GM23338 (cell line): ENCODE data around the gene EPHB6. TPM values are rescaled to one million over a fixed set of nuclear protein-coding genes. Genes with fewer than 3 reads are reported as not detected.

ENCODE experiments used
- ATAC-seq: fragments of 200-7000 bp; cut with Tn5 transposase; 3 replicates; pipeline ENCODE4 v1.9.1; 2020
- DNase-seq: peaks from one replicate; pipeline ENCODE4 v3.0.0-alpha.2; 2015; ENCODE audit warnings: low spot score
- H2AFZ ChIP-seq: fragments of 200-600 bp; sonication (generic); 2 replicates; pipeline ENCODE4 v1.8.0; 2016; ENCODE audit warnings: antibody characterized with exemption, mild to moderate bottlenecking, moderate library complexity
- H3F3A ChIP-seq: fragments of 200-600 bp; sonication (generic); replicated peaks from 2 replicates; pipeline ENCODE4 v1.8.0; 2017; ENCODE audit warnings: antibody characterized with exemption, mixed run types, low read depth
- H3K27ac ChIP-seq: fragments of 200-600 bp; sonication (generic); 2 replicates; pipeline ENCODE4 v1.6.1; 2016; ENCODE audit warnings: low read depth
- H3K27me3 ChIP-seq: fragments of 200-600 bp; sonication (generic); 2 replicates; pipeline ENCODE4 v1.8.0; 2016; ENCODE audit warnings: mild to moderate bottlenecking, mixed run types, moderate library complexity; ENCODE audit not compliant: insufficient read depth
- H3K36me3 ChIP-seq: fragments of 200-600 bp; sonication (generic); 2 replicates; pipeline ENCODE4 v1.8.0; 2016; ENCODE audit warnings: mild to moderate bottlenecking; ENCODE audit not compliant: insufficient read depth
- H3K4me1 ChIP-seq: fragments of 200-600 bp; sonication (generic); 2 replicates; pipeline ENCODE4 v1.8.0; 2016; ENCODE audit warnings: mild to moderate bottlenecking, moderate library complexity; ENCODE audit not compliant: insufficient read depth
- H3K4me2 ChIP-seq: fragments of 200-600 bp; sonication (generic); 2 replicates; pipeline ENCODE4 v1.7.1; 2017; ENCODE audit warnings: mixed run types
- H3K4me3 ChIP-seq: fragments of 200-600 bp; sonication (generic); 2 replicates; pipeline ENCODE4 v1.6.1; 2016; ENCODE audit warnings: mixed run types
- H3K79me2 ChIP-seq: fragments of 200-600 bp; sonication (generic); replicated peaks from 2 replicates; pipeline ENCODE4 v1.8.0; 2017; ENCODE audit warnings: mild to moderate bottlenecking; ENCODE audit not compliant: insufficient read depth
- H3K9me2 ChIP-seq: fragments of 200-600 bp; sonication (generic); 2 replicates; pipeline ENCODE4 v1.8.0; 2017; ENCODE audit not compliant: insufficient read depth
- H4K20me1 ChIP-seq: fragments of 200-600 bp; sonication (generic); replicated peaks from 2 replicates; pipeline ENCODE4 v1.8.0; 2017; ENCODE audit warnings: mild to moderate bottlenecking; ENCODE audit not compliant: insufficient read depth
- H3K27ac Mint-ChIP-seq: 2 replicates; pipeline ENCODE4 v1.8.0; 2020; ENCODE audit warnings: inconsistent platforms, mild to moderate bottlenecking, moderate library complexity, mixed read lengths
- H3K27me3 Mint-ChIP-seq: 3 replicates; pipeline ENCODE4 v1.8.0; 2022; ENCODE audit warnings: low read depth, mild to moderate bottlenecking, moderate library complexity, mixed read lengths, inconsistent platforms; ENCODE audit not compliant: insufficient read depth, poor library complexity
- H3K36me3 Mint-ChIP-seq: 3 replicates; pipeline ENCODE4 v1.8.0; 2021; ENCODE audit warnings: low read depth, mild to moderate bottlenecking, inconsistent platforms, moderate library complexity, mixed read lengths
- H3K4me1 Mint-ChIP-seq: 3 replicates; pipeline ENCODE4 v1.8.0; 2020; ENCODE audit warnings: mild to moderate bottlenecking, inconsistent platforms, mixed read lengths
- H3K4me3 Mint-ChIP-seq: 3 replicates; pipeline ENCODE4 v1.8.0; 2021; ENCODE audit warnings: moderate library complexity, mild to moderate bottlenecking, inconsistent platforms, mixed read lengths
- H3K9me3 Mint-ChIP-seq: 3 replicates; pipeline ENCODE4 v1.8.0; 2020; ENCODE audit warnings: moderate library complexity, mild to moderate bottlenecking, inconsistent platforms, mixed read lengths
- CREB1 ChIP-seq: fragments of 250-450 bp; sonication (Bioruptor Pico); IDR thresholded peaks from 2 replicates; pipeline ENCODE4 v1.5.0; 2020; ENCODE audit warnings: low read depth, mild to moderate bottlenecking, moderate library complexity
- EZH2 ChIP-seq: fragments of 200-600 bp; sonication (generic); IDR thresholded peaks from one replicate; pipeline ENCODE4 v1.8.0; 2017; ENCODE audit warnings: antibody characterized with exemption, mild to moderate bottlenecking, low read depth; ENCODE audit not compliant: unreplicated experiment
- EZH2phosphoT487 ChIP-seq: fragments of 200-600 bp; sonication (generic); IDR thresholded peaks from one replicate; pipeline ENCODE4 v1.8.1; 2018; ENCODE audit warnings: antibody characterized with exemption; ENCODE audit not compliant: unreplicated experiment
- JUNB ChIP-seq: IDR thresholded peaks from one replicate; pipeline ENCODE4 v1.6.1; 2016; ENCODE audit warnings: antibody characterized with exemption; ENCODE audit not compliant: unreplicated experiment
- ZNF114 ChIP-seq: fragments of 250-450 bp; sonication (Bioruptor Pico); IDR thresholded peaks from 2 replicates; pipeline ENCODE4 v1.5.0; 2020; ENCODE audit warnings: mild to moderate bottlenecking, moderate library complexity
- ZNF331 ChIP-seq: fragments of 250-450 bp; sonication (Bioruptor Pico); IDR thresholded peaks from 2 replicates; pipeline ENCODE4 v1.5.0; 2020; ENCODE audit warnings: low read depth, mild to moderate bottlenecking, moderate library complexity
- polyA plus RNA-seq: library from polyadenylated mRNA; unstranded; fragments of >200 nt; fragmentation: Nextera tagmentation; extraction: Ambion mirVana; gene quantifications from 2 replicates; pipeline ENCODE4 v1.2.1, GENCODE V29; 2016
- total RNA-seq: library from RNA; depleted of rRNA; stranded (reverse); fragments of >200 nt; shearing (Covaris generic); gene quantifications from 2 replicates; pipeline ENCODE4 v1.2.3, GENCODE V29; 2014
- TF ChIP-seq, protein P1 (sequence below), 2 experiments: fragments of 200-600 bp in 1 of 2; sonication (generic) in 1 of 2; conservative IDR thresholded peaks; 2 replicates each; pipeline versions ENCODE4 v1.5.1 to v1.6.1; 2016 to 2017; ENCODE audit warnings: antibody characterized with exemption in 2 of 2, low read depth in 2 of 2, mild to moderate bottlenecking in 2 of 2, moderate library complexity in 1 of 2
- TF ChIP-seq, protein P2 (sequence below): IDR thresholded peaks from one replicate; pipeline ENCODE4 v1.6.1; 2018; ENCODE audit warnings: antibody characterized with exemption; ENCODE audit not compliant: unreplicated experiment

Gene EPHB6
- total and polyA plus RNA-seq, 2 experiments from 2014 or later = 20.8 to 27.5 TPM

DNA sequence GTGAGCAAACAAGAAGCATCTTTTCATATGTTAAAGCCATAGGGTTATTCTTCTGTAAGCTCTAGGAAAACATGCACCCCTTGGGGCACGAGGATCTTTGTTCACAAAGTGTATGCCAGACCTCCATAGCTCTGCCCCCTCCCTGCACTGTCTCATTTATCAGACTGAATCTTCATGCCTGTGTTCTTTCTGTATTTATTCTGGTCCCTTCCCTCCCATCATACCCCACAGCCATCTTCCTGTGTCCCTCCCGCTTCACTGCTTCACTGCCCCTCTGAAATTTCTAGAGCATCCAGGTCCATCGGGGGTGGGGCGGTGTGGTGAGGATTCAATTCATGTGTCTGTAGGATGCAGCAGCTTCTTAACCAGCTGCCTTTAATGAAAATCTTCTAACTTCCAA, 7.5 kb downstream of the EPHB6 start:
- Mint-ChIP-seq H3K4me1 (peaks cover 38% of the 10 kb centered on the region), H3K27ac (no peak overlapping the region), H3K9me3 (no peaks in the 10 kb centered on the region), H3K4me3 (peak overlapping the region; percentile 39; the same call in 2 of the 3 replicates), H3K27me3 (peaks cover 10% of the 10 kb centered on the region), H3K36me3 (no peaks in the 10 kb centered on the region; the same call in 2 of the 3 replicates)
- H3K4me3 ChIP-seq = no peak overlapping the region
- H3K27me3 ChIP-seq = no peaks in the 10 kb centered on the region
- no peak overlapping the region for H3K27ac ChIP-seq
- peaks cover 26% of the 10 kb centered on the region for H3K4me1 ChIP-seq
- no peak for DNase-seq
- no peaks in the 10 kb centered on the region for H4K20me1 ChIP-seq
- H3K79me2 ChIP-seq = no peaks in the 10 kb centered on the region
- peak overlapping the region; percentile 65 for H3K4me2 ChIP-seq
- no peak; the same call in 2 of the 3 replicates for ATAC-seq
- H3F3A ChIP-seq = no peaks in the 10 kb centered on the region
- TF ChIP-seq EZH2 (no peak), JUNB (no peak), ZNF114 (CRISPR knock-in tag) (no peak), CREB1 (CRISPR knock-in tag) (no peak), EZH2phosphoT487 (no peak)
- TF ChIP-seq, protein P1, sequence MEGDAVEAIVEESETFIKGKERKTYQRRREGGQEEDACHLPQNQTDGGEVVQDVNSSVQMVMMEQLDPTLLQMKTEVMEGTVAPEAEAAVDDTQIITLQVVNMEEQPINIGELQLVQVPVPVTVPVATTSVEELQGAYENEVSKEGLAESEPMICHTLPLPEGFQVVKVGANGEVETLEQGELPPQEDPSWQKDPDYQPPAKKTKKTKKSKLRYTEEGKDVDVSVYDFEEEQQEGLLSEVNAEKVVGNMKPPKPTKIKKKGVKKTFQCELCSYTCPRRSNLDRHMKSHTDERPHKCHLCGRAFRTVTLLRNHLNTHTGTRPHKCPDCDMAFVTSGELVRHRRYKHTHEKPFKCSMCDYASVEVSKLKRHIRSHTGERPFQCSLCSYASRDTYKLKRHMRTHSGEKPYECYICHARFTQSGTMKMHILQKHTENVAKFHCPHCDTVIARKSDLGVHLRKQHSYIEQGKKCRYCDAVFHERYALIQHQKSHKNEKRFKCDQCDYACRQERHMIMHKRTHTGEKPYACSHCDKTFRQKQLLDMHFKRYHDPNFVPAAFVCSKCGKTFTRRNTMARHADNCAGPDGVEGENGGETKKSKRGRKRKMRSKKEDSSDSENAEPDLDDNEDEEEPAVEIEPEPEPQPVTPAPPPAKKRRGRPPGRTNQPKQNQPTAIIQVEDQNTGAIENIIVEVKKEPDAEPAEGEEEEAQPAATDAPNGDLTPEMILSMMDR (conservative IDR thresholded peaks at IDR 0.05; ENCODE audit: low read depth in 2 of 2) = no peak
- H3K9me2 ChIP-seq = no peaks in the 10 kb centered on the region
- no peaks in the 10 kb centered on the region; the same call in none of the 2 replicates for H3K36me3 ChIP-seq
- no peak overlapping the region for H2AFZ ChIP-seq

DNA sequence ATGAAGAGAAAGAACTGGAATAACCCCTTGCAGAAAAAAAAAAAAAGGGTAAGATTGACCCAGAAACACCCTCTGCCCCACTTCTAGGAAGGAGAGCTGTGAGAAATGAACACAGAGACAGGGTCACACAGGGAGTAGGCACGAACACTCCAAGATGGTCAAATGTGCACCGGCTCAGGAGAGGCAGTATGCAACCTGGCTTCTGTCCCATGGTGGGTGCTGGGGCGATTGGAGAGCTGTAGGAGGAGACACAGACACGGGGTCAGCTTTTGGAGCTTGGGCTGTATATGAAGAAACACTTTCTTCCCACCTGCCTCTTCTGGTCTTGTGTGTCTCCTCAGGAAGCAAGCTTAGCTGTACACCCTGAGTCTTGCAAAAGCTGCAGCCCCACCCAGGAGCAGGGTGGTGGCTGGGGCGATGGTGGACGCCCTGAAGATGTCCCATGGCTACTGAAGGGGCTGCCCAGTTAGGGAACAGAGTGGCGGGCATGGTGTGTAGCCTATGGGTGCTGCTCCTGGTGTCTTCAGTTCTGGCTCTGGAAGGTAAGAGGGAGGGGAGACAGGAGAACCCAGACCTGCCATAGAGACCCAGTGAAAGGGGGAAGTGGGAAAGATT, 8.0 kb downstream of the EPHB6 start:
- Mint-ChIP-seq H3K36me3 (no peaks in the 10 kb centered on the region; the same call in 2 of the 3 replicates), H3K9me3 (no peaks in the 10 kb centered on the region), H3K4me1 (peaks cover 38% of the 10 kb centered on the region), H3K27me3 (peaks cover 10% of the 10 kb centered on the region), H3K4me3 (no peak overlapping the region; the same call in 2 of the 3 replicates), H3K27ac (no peak overlapping the region)
- no peaks in the 10 kb centered on the region for H3K9me2 ChIP-seq
- H3K4me2 ChIP-seq = peak overlapping the region; percentile 65; the same call in 1 of the 2 replicates
- TF ChIP-seq ZNF114 (CRISPR knock-in tag) = no peak
- TF ChIP-seq, protein P2, sequence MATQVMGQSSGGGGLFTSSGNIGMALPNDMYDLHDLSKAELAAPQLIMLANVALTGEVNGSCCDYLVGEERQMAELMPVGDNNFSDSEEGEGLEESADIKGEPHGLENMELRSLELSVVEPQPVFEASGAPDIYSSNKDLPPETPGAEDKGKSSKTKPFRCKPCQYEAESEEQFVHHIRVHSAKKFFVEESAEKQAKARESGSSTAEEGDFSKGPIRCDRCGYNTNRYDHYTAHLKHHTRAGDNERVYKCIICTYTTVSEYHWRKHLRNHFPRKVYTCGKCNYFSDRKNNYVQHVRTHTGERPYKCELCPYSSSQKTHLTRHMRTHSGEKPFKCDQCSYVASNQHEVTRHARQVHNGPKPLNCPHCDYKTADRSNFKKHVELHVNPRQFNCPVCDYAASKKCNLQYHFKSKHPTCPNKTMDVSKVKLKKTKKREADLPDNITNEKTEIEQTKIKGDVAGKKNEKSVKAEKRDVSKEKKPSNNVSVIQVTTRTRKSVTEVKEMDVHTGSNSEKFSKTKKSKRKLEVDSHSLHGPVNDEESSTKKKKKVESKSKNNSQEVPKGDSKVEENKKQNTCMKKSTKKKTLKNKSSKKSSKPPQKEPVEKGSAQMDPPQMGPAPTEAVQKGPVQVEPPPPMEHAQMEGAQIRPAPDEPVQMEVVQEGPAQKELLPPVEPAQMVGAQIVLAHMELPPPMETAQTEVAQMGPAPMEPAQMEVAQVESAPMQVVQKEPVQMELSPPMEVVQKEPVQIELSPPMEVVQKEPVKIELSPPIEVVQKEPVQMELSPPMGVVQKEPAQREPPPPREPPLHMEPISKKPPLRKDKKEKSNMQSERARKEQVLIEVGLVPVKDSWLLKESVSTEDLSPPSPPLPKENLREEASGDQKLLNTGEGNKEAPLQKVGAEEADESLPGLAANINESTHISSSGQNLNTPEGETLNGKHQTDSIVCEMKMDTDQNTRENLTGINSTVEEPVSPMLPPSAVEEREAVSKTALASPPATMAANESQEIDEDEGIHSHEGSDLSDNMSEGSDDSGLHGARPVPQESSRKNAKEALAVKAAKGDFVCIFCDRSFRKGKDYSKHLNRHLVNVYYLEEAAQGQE = no peak
- no peak for TF ChIP-seq EZH2phosphoT487
- TF ChIP-seq EZH2 = no peak
- TF ChIP-seq ZNF331 (CRISPR knock-in tag) = no peak
- peaks cover 26% of the 10 kb centered on the region for H3K4me1 ChIP-seq
- no peak overlapping the region for H3K27ac ChIP-seq
- no peak overlapping the region for H3K4me3 ChIP-seq
- no peaks in the 10 kb centered on the region for H3K27me3 ChIP-seq
- H2AFZ ChIP-seq = no peak overlapping the region
- H3F3A ChIP-seq = no peaks in the 10 kb centered on the region
- H4K20me1 ChIP-seq = no peaks in the 10 kb centered on the region
- no peak for DNase-seq
- H3K36me3 ChIP-seq = no peaks in the 10 kb centered on the region; the same call in none of the 2 replicates
- no peak for ATAC-seq
- H3K79me2 ChIP-seq = no peaks in the 10 kb centered on the region
